Glomerular visceral epithelial cell (primary cell): ENCODE data around the gene PHF21A.

Experiments used
- DNase-seq: peaks from one replicate; pipeline ENCODE4 v3.0.0-alpha.2; 2016; ENCODE audit errors: extremely low spot score

The PHF21A gene

DNA sequence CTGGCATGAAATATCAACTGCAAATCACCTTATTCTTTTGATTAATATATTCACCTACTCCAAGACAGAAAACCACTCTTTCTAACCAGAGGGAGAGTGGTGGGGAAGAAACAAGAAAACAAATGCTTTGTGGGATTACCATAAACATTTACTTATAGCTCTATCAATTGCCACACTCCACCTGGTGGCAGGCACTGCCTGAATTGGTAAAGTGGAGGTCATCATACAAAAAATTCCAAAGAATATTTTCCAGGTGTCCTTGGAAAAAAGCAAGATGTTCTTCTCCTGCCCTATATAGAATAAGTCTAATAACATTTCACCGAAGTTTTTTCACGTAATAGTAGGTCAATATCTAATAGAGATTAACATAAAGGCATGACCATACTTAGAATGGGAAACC lies 45.3 kb downstream of the PHF21A start:
- no peak for DNase-seq

DNA sequence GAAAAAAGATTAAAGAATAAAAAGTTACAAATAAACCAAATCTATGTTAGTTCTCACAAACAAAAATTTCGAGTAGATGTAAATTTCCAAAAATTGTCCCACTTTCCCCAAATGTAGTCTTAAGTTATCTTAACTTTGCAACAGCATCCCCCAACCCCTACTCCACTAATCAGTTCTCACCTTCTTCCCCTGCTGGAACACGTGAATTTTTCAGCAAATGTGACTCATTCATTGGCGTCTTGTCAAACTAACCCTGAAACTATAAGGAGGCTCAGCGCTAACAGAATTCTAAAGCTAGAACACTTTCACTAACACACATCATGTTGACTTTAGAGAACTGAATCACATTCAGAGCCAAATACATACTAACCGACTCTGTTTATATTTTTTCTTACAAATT lies 46.1 kb downstream of the PHF21A start:
- peak; percentile 25 for DNase-seq

DNA sequence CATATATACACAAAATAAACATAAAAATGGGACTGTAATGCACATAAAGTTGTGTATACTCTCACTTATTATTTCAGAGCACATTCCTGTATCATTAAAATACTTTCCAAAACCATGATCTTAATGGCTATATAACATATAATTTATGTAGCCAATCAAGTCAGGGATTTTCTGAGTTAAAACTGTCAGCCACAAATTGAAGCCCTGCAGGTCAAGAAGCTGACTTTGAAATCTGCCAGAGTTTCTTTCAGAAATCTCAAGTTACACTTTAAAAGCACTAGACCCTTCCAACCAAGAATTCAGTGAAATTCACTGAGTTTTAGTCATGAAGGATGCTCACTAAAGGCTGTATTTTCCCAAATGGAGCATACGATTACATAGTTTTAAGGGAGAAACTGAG lies 47.6 kb downstream of the PHF21A start:
- no peak for DNase-seq

DNA sequence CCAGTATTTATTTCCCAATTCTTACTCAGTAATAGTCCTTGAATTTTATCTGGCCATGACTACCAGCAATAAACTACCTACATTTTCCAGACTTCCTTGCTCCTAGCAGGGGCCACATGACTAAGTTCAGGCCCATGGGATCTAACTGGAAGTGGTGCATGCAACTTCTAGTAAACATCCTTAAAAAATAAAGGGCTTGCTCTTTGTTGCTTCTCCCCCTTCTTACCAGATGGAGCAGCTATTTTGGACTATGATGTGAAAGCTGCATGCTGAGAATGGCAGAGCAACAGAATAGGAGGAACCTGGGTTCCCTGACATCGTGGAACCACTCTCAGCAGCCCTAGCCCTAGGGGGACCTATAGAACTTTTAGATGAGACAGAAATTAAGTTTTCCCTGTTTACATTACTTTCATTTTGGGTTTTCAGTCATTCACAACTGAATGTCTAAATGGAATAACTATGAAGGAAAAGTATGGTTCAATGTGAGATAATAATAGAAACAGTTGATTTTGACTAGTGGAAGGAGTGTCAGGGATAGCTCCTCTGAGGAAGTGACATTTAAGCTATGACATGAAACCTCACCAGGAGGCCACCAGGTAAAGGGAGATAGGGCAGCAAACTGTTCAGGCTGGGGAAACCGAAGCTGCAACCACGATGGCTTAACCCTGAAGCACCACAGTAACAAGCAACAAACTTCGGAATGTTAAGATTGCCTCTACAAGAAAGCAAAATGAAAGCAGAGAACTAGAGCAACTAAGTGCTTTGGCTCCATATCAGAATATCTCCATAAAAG lies 48.9 kb downstream of the PHF21A start:
- no peak for DNase-seq

DNA sequence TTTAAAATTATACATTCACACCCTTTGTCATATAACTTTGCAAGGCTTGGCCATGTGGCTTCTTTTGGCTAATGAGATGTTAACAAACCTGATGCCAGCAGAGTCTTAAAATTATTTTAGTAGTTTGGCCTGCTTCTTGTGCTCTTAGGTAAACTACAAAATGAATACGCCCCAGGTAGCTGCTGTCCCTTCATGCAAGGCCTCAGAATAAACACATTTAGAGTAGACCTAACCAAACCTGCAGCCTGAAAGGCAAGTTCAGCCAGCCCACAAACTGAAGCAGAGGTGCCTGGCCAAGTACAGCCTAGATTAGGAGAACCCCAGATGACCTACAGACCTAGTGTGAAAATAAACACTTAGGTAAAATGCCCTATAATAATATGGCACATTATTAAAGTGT lies 50.2 kb downstream of the PHF21A start:
- DNase-seq: no peak

DNA sequence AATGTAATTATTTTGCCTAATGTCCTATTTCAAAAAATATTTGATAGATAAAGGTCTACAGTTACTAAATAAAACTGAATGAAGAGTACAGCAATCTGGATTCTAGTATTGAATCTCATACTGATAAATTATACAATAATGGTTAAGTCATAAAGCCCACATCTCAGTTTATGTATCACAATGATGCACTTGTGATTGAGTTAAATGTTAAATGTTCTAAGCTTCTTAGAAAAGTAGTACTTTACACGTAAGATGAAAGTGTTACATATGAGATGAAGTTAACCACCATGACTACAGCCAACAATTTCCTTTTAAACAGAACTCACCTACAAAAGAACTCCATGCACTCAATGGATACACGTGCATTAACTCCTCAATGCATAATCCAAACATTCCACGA lies 51.7 kb downstream of the PHF21A start:
- no peak for DNase-seq

DNA sequence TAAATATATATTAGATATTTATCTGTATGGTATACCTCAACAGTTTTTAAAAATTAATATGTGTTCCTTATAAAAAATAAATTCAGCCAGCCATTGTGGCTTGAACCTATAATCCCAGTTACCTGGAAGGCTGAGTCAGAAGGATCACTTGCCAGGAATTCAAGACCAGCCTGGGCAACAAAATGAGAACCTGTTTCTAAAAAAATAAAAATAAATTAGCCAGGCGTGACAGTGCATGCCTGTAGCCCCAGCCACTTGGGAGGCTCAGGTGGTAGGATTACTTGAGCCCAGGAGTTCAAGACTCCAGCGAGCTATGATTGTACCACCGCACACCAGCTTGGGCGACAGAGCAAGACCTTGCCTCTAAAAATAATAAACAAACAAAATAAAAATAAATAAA lies 54.9 kb downstream of the PHF21A start:
- DNase-seq: peak; percentile 9

DNA sequence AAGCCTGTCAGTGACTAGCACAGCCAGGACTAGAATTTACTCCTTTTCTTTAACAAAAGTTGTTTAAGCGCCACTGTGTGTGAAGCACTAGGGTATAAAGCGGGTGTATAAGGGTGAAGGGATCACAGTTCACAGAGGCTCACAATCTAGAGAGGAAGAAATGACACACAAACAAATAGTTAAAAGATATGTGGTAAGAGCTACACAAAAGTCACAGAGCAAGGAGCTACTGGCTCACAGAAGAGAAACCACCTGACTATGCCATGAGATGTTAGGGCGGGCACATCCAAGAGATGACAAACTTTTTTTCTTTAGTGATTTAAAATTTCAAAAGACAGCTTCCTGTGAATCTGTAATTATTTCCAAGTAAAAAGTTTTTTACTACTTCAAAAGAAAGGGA lies 55.6 kb downstream of the PHF21A start:
- no peak for DNase-seq

DNA sequence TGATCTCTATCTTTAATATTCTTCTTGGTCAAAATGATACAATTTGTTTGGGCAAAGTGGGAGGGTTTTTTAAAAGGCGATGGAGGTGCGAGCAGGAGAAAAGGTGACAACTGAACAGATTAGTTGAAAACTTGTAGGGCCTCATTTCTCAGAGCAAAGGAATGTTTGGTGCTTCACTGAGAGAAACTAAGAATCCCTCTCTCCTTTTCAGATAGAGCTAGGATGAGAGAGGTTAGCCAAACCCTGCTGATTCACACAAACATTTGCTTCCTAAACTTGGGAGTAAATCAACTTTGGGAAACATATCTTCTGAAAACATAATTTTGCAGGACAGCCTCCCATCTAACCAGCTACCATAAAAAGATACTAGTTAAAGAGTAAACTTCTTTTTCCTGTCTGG lies 57.0 kb downstream of the PHF21A start:
- no peak for DNase-seq

DNA sequence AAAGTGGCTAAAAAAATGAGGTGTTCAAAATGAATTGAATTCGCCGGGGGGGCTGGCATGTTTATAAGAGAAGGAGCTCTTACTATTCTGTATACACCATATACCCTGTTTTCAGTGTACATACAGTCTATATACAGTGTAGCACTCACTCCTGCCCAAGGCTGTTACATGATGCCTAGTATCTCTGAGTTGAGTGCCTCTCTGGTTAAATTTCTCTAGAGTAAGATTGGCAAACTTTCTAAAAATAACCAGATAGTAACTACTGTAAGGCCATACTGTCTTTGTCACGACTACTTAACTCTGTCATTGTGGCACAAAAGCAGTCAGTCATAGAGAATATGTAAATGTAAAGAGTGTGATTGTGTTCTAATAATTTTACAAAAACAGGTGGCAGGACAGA lies 58.1 kb downstream of the PHF21A start:
- DNase-seq: no peak

DNA sequence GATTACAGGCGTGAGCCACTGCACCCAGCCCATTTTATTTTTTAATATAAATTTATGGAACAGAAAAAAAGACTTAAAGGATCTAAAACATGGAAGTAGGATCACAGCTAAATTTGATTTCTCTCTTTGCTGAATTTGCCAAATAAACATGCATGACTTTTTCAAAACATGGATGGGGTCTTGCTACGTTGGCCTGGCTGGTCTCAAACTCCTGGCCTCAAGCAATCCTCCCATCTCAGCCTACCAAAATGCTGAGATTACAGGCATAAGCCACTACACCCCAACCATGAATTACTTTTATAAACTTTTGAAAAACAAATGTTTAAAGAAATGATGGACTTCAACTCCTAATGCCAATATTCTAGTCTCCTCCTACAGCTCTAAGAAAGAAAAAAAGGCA lies 61.2 kb downstream of the PHF21A start:
- no peak for DNase-seq

DNA sequence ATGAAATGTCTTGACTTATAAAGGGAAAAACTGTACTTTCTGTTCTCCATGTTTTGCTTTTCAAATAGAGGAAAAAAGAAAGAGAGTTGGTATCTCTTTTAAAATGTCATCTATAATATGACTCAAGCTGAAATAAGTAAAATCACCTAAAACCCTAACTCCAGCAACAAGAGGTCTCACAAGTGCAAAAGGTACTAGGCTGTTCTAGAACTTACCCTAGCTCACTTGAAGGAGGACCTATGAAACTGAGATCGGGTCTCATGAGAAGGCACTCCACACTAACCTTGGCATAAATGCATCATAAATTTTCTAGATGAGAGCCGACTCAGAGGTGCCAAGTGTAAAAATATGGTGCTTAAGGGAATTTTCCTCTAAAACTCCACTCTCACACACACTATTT lies 63.8 kb downstream of the PHF21A start:
- DNase-seq: no peak

DNA sequence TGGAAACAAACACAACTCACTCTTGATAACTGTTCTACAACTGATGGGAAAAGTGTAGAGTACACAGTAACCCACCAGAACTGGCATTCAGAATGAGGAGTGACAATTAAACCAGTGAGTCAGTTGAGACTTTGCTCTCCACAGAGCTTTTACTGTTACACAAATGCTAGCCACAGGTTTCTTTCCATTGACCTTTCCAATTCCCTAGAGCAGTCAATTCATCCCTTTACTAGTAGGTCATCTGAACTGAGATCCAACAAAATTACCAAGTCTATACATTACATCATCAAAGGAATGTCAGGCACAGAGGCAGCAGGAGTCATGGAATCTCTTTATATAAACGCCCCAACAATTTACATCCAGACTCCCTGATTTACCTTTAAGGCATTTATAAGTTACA lies 65.9 kb downstream of the PHF21A start:
- DNase-seq: peak; percentile 2

DNA sequence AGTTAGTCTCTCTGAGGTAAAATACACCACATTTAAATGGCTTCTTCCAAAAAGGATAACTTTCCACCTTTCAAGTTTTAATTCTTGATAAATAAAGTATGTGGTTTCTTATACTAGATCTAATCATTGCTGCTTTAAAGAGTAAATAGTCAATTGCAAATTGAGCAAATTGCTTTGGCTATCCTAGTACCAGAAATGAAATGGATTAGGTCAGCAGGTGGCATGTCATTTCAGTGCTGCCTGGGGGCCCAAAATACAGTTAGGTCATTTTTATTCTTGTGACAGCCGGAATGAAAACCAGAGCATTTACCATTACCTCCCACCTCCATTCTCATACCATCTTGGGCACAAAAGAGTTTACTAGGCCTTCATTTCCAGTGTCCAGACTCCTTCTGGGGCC lies 70.2 kb downstream of the PHF21A start:
- DNase-seq: no peak

DNA sequence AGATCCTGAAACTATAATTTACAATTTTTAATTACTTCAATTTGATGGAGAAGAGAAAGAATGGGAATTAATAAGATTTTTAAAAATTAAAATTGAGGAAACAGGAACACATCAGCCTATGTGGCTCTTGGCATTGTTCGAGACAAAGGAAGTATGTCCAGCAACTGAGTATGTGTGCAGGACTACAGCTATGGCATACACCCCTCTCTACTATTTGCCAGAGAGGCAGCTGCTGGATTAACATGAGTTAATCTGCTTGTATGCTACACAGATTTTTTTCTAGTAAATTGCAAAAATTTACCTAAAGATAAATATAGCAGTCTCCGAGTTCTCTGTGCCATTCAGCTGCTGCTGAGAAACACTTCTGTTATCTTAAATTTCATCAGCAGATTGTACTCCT lies 70.6 kb downstream of the PHF21A start:
- no peak for DNase-seq

DNA sequence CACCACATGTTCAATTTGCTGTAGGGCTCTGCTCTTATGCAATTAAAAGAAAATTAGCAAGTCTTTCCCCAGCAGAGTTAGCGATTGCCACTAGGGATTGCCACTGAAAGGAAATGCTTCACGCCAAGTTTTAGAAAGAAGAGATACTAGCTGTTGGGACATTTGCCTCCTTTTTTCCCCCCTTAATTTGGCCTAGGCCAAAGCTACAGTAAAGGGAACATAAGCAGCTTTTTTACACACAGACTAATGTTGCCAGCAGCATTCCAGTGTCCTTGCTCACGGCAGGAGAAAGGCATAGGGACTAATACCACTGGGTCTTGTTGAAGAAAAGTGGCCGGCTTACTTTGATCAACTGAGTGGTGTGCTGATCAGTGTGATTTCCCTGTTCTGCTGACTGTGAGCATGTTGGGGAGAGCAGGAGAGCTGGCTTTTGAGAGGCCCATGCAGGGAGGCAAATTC lies 71.2 kb downstream of the PHF21A start:
- DNase-seq: peak; percentile 58

DNA sequence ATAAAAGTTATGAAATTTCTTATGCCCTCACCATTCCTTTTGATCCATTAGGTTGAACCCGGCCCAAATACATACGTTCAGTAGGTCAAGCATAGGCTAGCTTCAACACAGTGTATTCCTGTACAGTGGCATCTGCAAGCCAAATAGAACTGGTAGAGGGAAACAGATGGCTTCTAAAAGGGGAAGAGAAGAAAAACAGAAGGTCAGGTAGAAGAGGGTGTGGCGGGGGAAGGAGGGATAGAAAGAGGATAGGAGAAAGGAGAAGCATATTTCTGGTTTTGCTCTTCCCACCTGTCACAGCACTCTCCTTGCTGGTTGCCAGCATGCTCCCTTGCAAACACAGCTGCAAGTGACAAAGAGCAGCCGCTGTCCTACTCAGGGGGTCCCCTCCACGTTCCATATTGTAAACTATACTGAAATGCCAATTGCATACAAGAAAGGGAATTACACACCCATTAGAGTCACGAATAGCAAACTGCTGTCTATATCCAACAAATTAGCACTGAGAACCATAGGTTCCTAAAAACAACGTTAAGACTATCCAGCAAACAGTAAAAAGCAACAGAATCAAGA lies 71.8 kb downstream of the PHF21A start:
- no peak for DNase-seq

DNA sequence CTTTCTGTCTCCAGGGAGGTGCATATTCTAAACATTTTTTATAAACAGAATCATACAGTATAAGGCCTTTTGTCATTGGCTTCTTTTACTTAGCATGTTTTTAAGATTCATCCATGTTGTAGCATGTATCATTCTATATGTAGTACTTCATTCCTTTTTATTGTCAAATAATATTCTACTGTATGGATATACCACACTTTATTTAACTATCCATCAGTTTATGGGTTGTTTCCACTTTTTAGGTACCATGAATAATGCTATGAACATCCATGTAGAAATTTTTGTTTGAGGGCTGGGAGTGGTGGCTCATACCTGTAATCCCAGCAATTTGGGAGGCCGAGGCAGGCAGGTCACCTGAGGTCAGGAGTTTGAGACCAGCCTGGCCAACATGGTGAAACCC lies 73.1 kb downstream of the PHF21A start:
- no peak for DNase-seq

DNA sequence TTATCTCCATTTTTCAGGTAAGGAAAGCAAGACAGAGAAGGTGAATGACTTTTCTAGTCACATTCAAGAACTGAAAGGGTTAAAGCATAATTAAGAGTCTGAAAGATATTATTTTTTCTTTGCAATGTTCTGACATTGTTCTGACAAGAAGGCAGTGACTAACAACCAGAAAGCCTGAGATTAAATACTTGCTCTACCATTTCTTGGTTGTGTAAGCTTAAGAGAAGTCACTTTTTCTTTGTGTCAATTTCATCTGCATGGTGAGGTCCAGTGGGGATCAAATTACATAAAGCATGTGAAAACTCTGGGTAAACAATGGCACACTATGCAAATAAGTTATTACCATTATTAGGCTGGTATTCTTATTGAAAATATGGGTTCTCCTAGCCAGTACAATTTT lies 73.7 kb downstream of the PHF21A start:
- no peak for DNase-seq

DNA sequence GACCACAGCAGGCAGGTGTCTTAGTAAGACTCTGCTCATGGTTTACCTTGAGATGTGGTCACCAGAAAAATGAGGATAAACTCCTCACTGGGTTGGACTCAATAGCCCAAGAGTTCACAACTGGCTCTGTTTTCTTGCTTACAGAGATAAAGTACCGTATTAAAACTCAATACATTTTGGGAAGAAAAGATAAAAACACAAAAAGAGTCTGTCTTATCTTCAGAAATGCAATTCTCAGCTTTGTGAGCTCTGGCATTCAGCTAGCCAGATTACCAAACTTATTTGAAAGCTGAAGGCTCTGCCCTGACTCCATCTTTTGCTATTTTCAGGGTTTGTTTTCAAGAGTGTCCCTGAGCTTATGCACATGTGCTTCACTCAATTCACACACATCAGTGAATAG lies 75.4 kb downstream of the PHF21A start:
- no peak for DNase-seq

DNA sequence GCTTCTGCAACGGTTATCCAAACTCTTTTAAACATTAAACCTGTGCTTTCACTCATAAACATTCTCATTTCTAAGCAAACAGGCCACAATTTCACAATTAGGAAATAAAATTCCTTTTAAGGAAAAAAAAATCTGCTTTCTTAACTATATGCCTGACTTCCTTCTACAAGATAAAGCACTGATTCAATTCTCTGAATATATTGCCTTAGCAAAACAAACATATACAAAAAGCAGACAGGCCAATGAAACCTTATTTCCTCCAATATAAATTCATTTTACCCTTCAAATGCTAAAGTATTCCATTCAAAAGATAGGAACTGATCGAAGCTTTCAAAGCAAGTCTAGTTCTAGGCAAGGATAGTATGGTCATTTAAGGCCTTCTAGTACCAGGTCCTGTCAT lies 76.7 kb downstream of the PHF21A start:
- no peak for DNase-seq

DNA sequence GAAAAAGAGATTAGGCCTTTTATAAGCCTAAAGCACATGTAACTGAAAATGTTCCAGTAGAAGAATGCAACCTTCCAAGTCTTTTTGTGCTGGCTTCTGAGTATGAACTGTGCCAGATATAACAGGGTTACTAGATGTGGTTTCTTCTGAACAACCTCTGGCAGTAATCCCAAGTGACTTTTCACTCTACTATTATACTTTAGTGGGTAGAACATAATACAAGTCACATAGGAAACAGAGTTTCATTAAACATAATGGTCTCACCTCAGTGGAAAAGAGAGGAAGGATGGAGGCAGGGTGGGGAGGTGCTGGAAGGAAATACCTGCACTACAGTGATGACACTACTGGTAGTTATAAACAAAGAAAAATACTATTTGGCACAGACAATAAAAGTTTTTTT lies 81.3 kb downstream of the PHF21A start:
- no peak for DNase-seq

DNA sequence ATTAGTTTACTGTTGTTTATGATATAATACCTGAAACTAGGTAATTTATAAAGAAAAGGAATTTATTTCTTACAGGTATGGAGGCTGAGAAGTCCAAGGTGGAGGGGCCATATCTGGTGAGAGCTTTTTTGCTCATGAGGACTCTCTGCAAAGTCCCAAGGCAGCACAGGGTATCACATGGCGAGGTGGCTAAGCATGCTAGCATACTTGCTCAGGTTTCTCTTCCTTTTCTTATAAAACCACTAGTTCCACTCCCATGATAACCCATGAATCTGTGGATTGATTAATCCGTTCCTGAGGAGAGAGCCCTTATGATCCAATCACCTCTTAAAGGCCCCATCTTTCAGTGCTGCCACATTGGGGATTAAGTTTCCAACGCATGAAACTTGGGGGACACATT lies 82.7 kb downstream of the PHF21A start:
- no peak for DNase-seq

DNA sequence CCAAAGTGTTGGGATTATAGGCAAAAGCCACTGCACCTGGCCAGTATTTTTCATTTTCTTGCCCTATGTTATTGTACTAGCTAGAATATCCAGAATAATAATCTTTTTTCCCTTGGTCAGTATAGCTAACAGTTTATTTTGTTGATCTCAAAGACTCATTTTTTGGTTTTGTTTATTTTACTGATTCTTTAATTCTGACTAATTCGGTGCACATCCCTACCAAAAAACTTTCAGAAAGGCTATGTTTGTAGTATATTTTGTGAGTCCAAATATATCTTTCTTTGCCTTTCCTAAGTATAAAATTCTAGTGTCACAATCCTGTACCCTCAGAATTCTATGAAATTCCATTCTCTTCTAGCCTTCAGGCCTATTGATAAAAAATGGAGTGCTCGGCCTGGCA lies 84.3 kb downstream of the PHF21A start:
- no peak for DNase-seq
